ENCODE measurements around the gene HSFX2. TPM values are rescaled to one million over a fixed set of nuclear protein-coding genes. Genes with fewer than 3 reads are reported as not detected.

HSFX2 gene
- total and polyA plus RNA-seq, 9 of the 15 experiments (the other 6 are each of a cell fraction or from before 2014, with no cell fraction given) = 0.10 to 0.18 (median 0.11) TPM; not detected in 6

GRCh38 chrX:149629730-149630387 lies 34.7 kb upstream of the HSFX2 start:
- ATAC-seq (no peak), DNase-seq (ENCODE audit: extremely low read depth in 1 of 4, low spot score in 3 of 4) (no peak), FAIRE-seq (no peak)
- BruUV-seq (replicated peaks) = no TSS peak
- Histone ChIP-seq H3K4me2 (ENCODE audit: insufficient read depth, low read length) (no peak overlapping the region), H2AFZ (ENCODE audit: low read depth, low read length) (no peak overlapping the region), H3K27ac (ENCODE audit: extremely low read depth, low read depth, low read length) (no peak overlapping the region), H3K9me3 (replicated peaks; ENCODE audit: control insufficient read depth, insufficient read depth, low read depth, low read length) (no peaks in the 10 kb centered on the region; the same call in 1 of the 2 replicates), H3K9me1 (ENCODE audit: control insufficient read depth, insufficient read depth, low read length) (no peaks in the 10 kb centered on the region), H3K79me2 (ENCODE audit: control insufficient read depth, insufficient read depth, low read length) (peaks cover 2% of the 10 kb centered on the region; the same call in 1 of the 3 replicates), H3K27me3 (ENCODE audit: control insufficient read depth in 2 of 2, insufficient read depth in 2 of 2, low read length in 2 of 2) (peaks cover 0 to 9% of the 10 kb centered on the region in 2 experiments; a peak in 2 of 5 replicates), H3K4me1 (replicated peaks in 1 of 2; ENCODE audit: control insufficient read depth in 2 of 2, insufficient read depth in 2 of 2, low read length in 2 of 2) (peaks cover 0 to 11% of the 10 kb centered on the region in 2 experiments; a peak in 2 of 5 replicates), H3K9ac (ENCODE audit: insufficient read depth in 1 of 2, low read depth in 2 of 2, low read length in 2 of 2) (no peak overlapping the region), H3K4me3 (no peak overlapping the region), H4K20me1 (replicated peaks; ENCODE audit: control insufficient read depth, insufficient read depth, low read length) (peaks cover 4% of the 10 kb centered on the region; the same call in 1 of the 2 replicates), H3K36me3 (ENCODE audit: control insufficient read depth, insufficient read depth, low read length) (no peaks in the 10 kb centered on the region)
- no peak for TF ChIP-seq ZKSCAN8 (CRISPR knock-in tag; IDR thresholded peaks at IDR 0.05)
- no peak for TF ChIP-seq CBX3 (IDR thresholded peaks at IDR 0.05; ENCODE audit: borderline replicate concordance in 1 of 2, low read length in 2 of 2)
- no peak for TF ChIP-seq NRF1 (conservative IDR thresholded peaks at IDR 0.05 in 1 of 2, IDR thresholded peaks at IDR 0.05 in 1 of 2)
- TF ChIP-seq PHB (CRISPR knock-in tag; IDR thresholded peaks at IDR 0.05) = no peak
- TF ChIP-seq POLR2AphosphoS2 (IDR thresholded peaks at IDR 0.05; ENCODE audit: low read length) = no peak
- no peak for TF ChIP-seq COPS2 (conservative IDR thresholded peaks at IDR 0.05)
- TF ChIP-seq NCOA6 (IDR thresholded peaks at IDR 0.05) = no peak
- TF ChIP-seq ILF3 (IDR thresholded peaks at IDR 0.05; ENCODE audit: borderline replicate concordance) = no peak
- TF ChIP-seq C11orf30 (IDR thresholded peaks at IDR 0.05; ENCODE audit: low read depth) = no peak
- TF ChIP-seq CBFB (CRISPR knock-in tag; IDR thresholded peaks at IDR 0.05) = no peak
- TF ChIP-seq SNAPC5 (CRISPR knock-in tag; IDR thresholded peaks at IDR 0.05) = no peak
- no peak for TF ChIP-seq HMG20B (CRISPR knock-in tag; IDR thresholded peaks at IDR 0.05)
- TF ChIP-seq FOXP1 (CRISPR knock-in tag; IDR thresholded peaks at IDR 0.05) = no peak
- no peak for TF ChIP-seq NFIC (IDR thresholded peaks at IDR 0.05)
- TF ChIP-seq ATF1 (CRISPR knock-in tag; IDR thresholded peaks at IDR 0.05) = no peak
- TF ChIP-seq ATF1 (tag; IDR thresholded peaks at IDR 0.05) = no peak
- in situ Hi-C loops (cut with MboI) (loop anchor here (25.0 kb wide), 1 partner anchor 118 kb away; the partner anchor contains the start of gene IDS), intact Hi-C loops (cut with micrococcal nuclease) (no loop called here)
- ChIA-PET POLR2A (no interaction called here), CTCF (ENCODE audit: low intra/inter-chr PET ratio) (no interaction called here)
- 16% methylated on average over 5 of the region's 5 CpGs for WGBS (ENCODE audit: insufficient coverage, low coverage, missing lambda C conversion rate)
